GM13977 (cell line): ENCODE measurements around the gene INCA1.
A peak's percentile ranks its signal among the peaks of the same experiment; 100 is the strongest.

Experiments
- DNase-seq: peaks from one replicate; pipeline ENCODE4 v3.0.0; 2012; ENCODE audit warnings: low spot score
- CTCF ChIP-seq: IDR thresholded peaks from 2 replicates; pipeline ENCODE4 v1.5.1; 2012; ENCODE audit warnings: mild to moderate bottlenecking, control low read depth; ENCODE audit not compliant: insufficient read depth; ENCODE audit errors: extremely low read depth, missing control alignments
- in situ Hi-C: fragments of 300-500 bp; cut with MboI; formaldehyde crosslinking; loops from one replicate; pipeline ENCODE4 v1.12.0; 2022; ENCODE audit warnings: low sequenced_read_pairs, low pct_unique_long_range_greater_than_20kb, mixed read lengths, inconsistent platforms; ENCODE audit not compliant: unreplicated experiment

Gene INCA1

GRCh38 chr17:4949321-4950074, 47.8 kb downstream of the INCA1 start:
- DNase-seq, result peak; percentile 91

GRCh38 chr17:4948931-4949320, 48.4 kb downstream of the INCA1 start:
- in situ Hi-C loops, result no loop called here
- TF ChIP-seq CTCF, result no peak
- DNase-seq, result peak; percentile 93

More at GRCh38 chr17:4949321-4950074, 47.8 kb downstream of the INCA1 start:
- in situ Hi-C loops, result no loop called here
- no peak for TF ChIP-seq CTCF

- in situ Hi-C loops, result no loop called here
- TF ChIP-seq CTCF, result no peak
- peak; percentile 95 for DNase-seq
Measured at GRCh38 chr17:4948166-4948930, 49.0 kb downstream of the INCA1 start, which contains the start of gene PFN1. Gene PFN1 (minus strand): TSS chr17:4948530. CDS start chr17:4948394, 136 bp downstream.

GRCh38 chr17:4947411-4948165, 49.7 kb downstream of the INCA1 start:
- DNase-seq, result peak; percentile 82
- no peak for TF ChIP-seq CTCF
- in situ Hi-C loops, result no loop called here

- TF ChIP-seq CTCF, result no peak
- in situ Hi-C loops, result no loop called here
- no peak for DNase-seq
Measured at GRCh38 chr17:4947010-4947410, 50.3 kb downstream of the INCA1 start.

- DNase-seq, result no peak
- no peak for TF ChIP-seq CTCF
- in situ Hi-C loops, result no loop called here
Measured at GRCh38 chr17:4946312-4946976, 50.9 kb downstream of the INCA1 start.
